OCI-M2 (cell line): ENCODE measurements around the gene SEMA7A.
A peak's percentile ranks its signal among the peaks of the same experiment; 100 is the strongest.
"Not testable (repeated sequence)": the region's sequence is repeated elsewhere in the genome, so short reads cannot be mapped to it uniquely, and the experiment has no call there.

Source experiments
- DNase-seq: peaks from one replicate; lab custom pipeline; 2025; ENCODE audit not compliant: unreplicated experiment; lab: John Stamatoyannopoulos, UW

SEMA7A gene

DNA sequence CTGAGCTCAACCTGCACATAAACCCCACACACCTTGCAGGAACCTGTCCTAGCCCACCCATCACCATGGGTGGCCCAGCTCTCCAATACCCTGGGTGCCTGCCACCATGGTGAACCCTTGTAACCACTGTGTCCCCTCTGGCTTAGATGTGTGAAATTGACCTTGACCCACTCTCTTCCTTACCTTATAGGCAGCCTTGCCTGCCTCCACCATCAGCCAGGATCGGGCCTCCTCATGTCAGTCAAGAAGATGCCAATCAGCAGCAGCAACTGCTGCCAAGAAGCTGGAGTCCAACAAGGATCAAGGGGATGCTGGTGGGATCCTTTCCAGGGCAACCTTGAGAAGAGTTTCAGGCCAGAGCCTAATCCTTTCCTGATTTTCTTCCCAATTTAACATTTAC is 57.5 kb downstream of the SEMA7A start:
- DNase-seq: no peak

DNA sequence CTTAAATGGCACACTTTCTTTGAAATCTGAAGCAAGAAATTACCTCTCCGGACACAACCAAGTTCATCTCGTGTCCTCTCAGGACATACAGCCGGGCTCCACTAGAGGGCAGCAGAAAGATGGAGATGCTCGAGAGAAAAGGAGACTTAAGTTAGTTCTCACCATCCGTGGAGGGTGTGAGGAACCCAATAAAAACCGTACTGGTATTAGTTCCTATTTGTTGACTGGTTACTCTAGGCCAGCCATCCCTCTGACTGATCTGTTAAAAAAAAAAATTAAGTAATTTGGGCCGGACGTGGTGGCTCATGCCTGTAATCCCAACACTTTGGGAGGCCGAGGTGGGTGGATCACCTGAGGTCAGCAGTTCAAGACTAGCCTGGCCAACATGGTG is 58.5 kb downstream of the SEMA7A start:
- DNase-seq: peak; percentile 19

DNA sequence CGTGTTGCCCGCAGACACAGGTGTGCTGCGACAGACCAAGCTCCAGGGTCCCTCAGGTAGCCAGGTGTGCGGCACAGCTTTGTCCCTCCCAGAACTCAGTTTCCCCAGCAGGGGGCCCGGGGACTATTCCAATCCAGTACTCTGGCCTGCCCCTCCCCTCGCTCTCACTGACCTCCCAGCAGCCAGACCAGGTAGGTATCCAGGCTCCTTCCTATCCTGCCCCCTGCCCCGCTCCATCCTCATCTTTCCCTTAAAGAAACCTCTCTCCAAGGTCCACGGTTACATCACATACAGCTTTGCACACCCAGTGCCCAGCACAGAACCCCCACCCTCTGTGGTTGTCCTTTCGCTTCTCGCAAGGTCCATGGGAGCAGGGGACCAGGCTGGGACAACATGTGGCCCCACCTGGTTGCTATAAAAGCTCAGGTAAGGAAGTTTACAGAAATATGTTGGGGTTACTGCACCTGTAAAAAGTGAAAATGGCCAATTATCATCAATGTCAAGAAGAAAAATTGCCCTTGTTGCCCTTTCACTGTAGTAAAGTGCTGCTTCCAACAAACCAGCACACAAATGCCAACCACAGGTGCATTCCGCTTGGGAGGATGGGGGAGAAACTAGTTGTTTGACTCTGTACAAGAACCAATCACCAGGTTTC is 59.0 kb downstream of the SEMA7A start:
- DNase-seq: no peak

DNA sequence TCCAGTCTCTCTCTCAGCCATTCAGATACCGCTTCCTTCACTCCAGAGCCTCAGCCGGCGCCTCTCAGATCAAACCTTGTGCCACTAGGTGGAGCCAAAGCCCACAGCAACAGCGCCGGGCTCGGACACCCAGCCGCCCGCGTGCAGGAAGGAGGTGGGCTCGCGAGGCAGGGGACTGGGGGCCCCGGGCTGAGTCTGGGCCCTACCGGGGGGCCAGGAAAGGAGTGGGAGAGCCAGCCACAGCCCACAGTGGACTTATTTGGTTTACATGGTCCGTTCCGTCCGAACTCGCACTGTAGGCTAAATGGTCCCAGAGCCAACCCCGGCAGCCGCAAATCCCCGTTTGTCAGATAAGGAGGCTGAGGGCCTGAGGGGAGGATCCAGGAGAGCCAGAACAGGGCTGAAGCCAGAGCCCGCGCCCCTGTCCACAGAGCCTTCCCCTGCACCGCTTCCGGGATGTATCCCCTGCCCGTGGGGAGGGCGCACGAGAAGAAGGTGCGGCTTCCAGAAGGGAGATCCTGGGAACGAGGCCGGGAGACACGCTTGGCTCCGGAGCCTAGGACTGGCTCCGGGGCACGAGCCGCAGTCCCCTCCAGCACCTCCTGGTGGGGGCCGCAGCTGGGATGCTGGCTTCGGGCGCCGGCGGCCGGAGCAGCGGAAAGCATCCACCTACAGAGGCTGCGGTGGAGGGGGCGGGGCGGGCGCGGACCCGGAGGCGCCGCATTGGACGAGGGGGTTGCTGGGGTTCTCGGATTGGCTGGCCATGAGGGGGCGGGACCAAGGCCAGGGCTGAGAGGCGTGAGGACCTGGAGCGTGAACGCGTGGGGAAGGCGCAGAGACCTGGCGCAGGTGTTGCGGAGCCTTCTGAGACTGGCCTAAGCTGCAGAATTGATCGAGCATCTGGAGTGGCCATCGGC is 59.8 kb downstream of the SEMA7A start:
- DNase-seq: no peak

DNA sequence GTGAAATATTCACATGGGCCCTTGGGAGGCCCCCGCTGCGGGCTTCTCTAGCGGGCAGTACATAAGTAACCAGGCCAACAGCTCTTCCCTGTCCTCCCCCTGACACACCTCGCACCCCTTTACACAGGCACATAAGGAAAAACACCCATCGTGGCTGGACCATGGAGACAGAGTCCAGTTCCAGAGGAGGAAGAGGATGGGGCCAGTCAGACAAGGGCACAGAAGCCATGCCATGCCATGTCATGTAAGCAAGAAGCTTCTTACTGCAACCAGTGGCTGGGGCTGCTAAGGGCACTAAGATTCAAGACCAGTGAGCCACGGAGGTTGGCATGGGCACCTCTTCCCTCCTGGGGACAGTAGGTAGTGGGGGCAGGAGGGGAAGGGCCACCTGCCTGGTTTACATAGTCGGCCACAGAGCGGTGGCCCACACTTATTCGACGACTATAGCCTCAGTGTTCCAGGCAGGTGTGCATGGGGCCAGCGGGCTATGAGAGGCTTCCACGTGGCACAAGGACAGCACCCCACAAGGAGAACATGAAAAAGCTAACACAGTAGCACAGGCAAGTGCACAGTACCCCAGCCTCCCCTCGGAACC is 60.6 kb downstream of the SEMA7A start:
- no peak for DNase-seq

DNA sequence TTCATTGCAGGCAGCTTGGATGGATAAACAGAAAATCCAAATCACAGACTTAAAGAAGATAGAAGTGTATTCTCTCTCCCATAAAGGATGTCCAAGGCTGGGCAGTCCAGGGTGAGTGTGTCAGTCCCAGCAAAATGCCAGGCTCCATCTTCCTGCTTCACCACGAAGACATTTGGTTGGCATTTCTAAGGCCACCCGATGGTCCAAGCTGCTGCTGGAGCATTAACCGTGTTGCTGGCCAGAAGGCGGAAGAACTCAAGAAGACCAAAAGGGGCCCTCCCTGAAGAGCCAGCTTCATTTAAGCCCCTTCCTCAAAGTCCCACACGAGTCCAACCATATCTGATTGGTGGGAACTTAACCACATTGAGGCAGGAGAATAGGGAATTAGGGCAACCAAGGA is 63.3 kb downstream of the SEMA7A start:
- no peak for DNase-seq

DNA sequence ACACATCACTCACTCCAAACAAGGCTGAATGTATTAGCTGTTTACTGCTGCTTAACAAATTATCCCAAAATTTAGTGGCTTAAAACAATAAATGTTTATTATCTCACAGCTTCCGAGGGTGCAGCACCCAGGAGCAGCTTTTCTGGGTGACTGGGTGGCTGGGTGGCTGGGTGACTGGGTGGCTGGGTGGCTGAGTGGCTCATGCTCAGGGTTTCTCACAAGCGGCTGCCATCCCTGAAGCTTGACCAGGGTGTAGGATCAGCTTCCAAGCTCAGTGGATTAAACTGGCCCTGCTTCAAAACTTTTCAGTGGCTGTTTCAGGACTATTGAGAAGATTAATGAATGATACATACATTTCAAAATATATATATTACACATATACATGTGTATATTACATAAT is 64.0 kb downstream of the SEMA7A start:
- no peak for DNase-seq

DNA sequence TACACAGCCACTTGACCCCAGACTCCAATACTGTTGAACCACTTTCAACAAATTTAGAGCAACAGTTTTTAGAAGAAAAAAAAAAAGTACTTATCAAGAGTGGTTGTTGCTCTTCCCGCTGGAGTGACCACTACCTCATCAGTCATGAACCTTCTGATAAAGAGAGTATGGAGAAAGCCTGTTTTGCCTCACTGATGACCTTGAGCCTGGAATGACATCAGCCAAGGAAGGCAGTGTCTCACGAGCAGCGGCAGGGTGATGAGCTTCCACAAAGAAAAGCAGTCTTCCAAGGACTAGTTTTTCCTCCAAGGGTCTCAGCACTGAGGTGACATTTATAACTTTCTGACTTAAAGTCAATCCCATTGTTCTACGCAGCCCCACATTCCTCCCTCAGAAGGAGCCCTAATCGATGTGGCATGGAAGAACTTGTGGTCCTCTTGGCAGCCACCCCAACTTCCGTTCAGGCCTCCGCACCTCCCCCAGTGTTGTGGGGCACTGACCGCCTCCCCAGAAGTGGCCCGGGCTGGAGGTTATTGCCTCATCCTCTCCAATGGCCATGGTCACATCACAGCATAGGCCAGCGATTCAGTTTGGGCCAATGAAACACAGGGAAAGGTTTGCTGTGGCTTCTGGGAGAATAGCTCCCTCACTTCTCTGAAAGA is 64.5 kb downstream of the SEMA7A start:
- no peak for DNase-seq

DNA sequence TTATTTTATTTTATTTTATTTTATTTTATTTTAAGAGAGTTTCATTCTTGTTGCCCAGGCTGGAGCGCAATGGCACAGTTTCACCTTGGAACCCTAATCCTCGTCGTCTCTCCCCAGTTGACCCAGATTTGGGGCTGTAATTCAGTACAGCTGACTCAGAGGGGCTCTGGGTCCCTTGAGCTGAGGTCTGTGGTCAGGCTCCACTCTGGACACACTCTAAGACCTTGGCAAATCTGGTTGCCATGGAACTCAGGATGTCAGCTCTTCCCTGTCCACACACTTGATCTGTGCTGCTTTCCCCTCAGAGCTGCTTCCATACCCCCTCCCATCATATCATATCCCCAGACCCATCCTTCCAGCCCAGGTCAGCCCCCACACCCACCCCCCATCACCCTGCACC is 65.6 kb downstream of the SEMA7A start:
- no peak for DNase-seq

DNA sequence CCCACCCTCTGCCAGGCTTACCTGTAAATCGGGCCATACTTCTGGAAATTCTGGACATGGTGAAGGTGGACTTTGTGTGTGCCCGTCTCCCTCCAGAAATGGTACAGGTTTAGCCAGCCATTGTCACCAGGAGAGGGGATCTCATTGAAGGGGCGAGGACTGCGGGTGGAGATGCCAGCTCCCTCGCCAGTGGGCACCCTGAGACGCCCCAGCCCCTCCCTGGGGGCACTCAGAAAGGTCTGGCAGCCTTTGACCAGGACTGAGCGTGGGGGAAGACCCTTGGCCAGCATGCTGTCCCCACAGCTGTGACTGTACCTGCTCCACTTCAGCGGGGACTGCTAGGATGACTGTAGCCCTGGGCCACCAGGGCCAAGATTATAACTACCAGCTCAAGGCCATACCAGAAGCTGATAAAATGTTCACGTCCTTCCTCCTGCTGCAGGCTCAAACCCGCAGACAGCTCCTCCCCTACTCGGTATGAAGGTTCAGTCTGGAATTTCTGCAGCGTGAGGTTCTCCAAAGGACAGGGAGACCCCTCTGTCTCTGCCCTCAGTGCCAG is 66.4 kb downstream of the SEMA7A start, which contains the start of gene CYP11A1:
CYP11A1 (minus strand) TSS at position 351 of the 559 bp plus-strand sequence; CDS start at position 290, 61 bp downstream.
- no peak for DNase-seq

DNA sequence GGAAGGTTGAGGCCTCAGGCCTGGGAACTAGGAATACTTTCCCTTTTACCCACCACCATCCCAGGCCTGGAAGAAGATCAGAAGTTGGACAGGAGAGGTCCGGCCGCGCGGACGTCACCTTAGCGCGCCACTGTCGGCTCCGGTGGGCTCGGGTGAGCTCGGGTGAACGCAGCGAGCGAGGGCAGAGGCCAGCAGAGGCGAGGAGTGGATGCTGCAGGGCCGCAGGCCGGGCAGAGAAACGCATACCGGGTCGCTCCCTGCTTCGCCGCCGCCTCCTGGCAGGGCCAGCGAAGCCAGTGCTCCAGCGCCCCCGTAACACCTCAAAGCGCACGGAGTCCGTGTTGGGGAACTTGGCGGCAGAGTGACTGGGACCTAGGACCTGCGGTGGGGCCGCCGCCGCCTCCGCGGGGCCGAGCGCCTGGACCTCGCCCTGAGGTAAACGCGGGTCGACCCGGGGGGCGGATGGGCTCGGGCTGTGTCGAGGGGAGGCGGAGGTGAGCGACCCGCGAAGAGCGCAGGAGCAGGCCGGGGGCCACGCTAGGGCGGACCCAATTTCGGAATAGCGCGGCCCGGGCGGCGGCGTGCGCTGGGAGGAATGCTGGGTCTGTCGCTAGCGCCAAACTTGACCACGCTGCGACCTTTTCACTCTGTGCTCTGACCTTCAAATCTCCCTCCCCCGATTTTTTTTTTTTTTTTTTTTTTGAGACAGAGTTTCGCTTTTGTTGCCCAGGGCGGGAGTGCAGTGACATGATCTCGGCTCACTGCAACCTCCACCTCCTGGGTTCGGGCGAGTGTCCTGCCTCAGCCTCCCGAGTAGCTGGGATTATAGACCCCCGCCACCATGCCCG is 67.9 kb downstream of the SEMA7A start:
- no peak for DNase-seq

DNA sequence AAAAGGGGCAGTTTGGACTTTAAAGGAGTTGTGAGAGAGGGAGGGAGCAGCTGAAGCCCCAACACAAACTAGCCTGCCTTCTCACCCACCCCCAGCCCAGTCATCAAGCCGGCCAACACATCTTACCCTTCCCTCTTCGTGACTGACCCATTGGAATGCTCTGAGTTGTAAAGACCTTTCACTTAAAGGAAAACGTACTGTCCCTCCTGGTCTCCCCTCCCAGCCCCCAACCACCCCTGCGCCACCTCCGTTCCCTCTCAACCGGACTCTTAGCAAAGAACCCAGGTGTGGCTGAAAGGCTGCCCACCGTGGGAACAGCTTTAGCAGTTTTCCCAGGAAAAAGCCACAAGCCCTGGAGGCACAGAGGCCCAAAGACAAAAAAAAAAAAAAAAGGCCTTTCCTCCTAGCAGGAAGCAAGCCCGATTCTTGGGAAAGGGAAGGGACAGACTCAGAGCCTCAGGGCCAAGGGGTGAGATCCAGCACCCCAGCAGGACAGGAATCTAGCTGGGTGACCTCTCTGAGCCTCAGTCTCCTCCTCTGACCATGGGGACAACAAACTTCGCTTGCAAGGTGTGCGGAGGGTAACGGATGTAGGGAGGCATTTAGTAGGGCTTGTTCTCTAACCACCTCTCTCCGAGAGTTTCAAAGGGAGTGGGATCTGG is 68.7 kb downstream of the SEMA7A start:
- DNase-seq: no peak

DNA sequence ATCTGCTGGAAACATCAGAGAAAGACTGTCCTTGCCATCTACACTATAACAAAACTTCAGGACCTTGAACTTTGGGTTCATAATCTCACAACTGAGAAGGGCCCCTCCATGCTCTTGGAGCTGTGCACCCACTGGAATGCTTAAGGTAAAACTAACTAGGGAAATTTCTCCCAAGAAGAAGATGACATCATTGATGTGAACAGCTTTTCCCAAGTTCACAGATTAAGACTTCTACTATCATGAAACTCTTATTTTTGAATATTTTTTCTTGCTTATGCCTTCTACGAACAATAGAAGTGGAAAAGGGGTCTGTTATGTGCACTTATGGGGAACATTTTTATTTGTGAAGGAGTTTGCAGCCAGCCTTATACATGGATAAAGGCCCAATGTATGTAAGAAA is 71.3 kb downstream of the SEMA7A start:
- no peak for DNase-seq

DNA sequence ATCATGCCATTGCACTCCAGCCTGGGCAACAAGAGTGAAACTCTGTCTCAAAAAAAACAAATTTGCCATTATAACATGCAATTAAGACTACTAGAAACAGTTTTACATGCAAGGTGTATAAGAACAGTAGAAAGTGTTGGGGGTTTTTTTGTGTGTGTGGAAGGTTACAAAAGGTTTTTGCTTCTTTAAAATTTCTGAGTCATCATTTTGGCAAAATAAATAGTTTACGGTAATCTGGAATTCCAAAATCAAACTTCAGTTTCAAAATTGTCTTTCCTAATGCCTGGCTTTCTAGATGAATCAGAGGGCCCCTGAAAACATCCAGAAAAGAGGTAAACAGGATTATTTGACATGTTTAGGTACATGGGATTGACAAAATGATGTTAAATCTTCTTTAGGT is 72.9 kb downstream of the SEMA7A start:
- not testable (repeated sequence) for DNase-seq

DNA sequence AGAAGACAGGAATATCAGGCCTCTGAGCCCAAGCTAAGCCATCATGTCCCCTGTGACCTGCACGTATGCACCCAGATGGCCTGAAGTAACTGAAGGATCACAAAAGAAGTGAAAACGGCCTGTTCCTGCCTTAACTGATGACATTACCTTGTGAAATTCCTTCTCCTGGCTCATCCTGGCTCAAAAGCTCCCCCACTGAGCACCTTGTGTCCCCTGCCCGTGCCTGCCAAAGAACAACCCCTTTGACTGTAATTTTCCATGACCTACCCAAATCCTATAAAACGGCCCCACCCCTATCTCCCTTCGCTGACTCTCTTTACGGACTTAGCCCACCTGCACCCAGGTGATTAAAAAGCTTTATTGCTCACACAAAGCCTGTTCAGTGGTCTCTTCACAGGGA is 74.4 kb downstream of the SEMA7A start:
- DNase-seq: not testable (repeated sequence)
